ENCODE results near the gene MSRB2.

DNA sequence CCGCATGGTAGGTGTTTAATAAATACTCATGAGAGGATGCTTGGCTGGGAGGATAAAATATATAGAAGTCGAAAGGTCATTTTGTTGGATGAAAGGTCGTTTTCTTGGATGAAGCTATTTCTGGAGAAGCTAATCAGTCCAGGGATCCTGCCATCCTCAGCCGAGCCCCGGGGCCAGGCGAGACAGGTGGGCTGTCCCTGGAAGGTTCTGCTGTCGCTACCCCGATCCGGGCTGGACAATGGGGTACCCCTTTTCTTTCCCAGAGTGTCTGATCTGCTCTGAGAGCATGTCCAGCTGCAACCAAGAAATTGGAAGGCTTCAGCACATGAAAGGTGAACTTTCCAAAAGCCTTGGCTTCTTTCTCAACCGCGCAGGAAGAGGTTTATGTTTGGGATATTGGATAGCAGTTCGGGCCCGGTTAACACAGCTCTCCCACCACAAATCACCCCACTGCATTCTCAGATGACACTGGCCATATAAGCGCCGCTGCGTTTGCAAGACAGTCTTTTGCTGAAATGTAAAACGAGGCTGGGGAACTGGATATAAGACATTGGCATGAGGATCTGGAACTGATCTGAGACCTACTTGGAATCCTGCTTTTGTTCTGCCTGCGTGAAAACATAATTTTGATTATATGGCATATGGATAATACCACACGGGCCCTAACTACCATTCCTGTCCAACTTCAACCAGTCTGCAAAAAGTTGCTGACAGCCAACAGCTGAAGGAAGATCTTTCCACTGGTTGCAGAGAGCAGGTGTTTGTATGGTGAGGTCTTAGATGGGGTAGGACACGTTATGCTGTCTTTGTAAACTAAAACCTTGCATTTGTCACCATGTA, 31.2 kb upstream of the MSRB2 start:
- TF ChIP-seq, protein P1, sequence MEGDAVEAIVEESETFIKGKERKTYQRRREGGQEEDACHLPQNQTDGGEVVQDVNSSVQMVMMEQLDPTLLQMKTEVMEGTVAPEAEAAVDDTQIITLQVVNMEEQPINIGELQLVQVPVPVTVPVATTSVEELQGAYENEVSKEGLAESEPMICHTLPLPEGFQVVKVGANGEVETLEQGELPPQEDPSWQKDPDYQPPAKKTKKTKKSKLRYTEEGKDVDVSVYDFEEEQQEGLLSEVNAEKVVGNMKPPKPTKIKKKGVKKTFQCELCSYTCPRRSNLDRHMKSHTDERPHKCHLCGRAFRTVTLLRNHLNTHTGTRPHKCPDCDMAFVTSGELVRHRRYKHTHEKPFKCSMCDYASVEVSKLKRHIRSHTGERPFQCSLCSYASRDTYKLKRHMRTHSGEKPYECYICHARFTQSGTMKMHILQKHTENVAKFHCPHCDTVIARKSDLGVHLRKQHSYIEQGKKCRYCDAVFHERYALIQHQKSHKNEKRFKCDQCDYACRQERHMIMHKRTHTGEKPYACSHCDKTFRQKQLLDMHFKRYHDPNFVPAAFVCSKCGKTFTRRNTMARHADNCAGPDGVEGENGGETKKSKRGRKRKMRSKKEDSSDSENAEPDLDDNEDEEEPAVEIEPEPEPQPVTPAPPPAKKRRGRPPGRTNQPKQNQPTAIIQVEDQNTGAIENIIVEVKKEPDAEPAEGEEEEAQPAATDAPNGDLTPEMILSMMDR (IDR thresholded peaks at IDR 0.05; ENCODE audit: low read depth, low read length): no peak
- no peak for TF ChIP-seq POLR2A (IDR thresholded peaks at IDR 0.05; ENCODE audit: extremely low read depth, insufficient read length)
- TF ChIP-seq, protein P2, sequence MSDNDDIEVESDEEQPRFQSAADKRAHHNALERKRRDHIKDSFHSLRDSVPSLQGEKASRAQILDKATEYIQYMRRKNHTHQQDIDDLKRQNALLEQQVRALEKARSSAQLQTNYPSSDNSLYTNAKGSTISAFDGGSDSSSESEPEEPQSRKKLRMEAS (IDR thresholded peaks at IDR 0.05; ENCODE audit: low read depth, low read length): no peak
- no peak for TF ChIP-seq MYC (IDR thresholded peaks at IDR 0.05; ENCODE audit: low read depth, low read length)
